Astrocyte (in vitro differentiated cells and primary cell): ENCODE measurements around the gene RNPS1.

Experiments
- EZH2 ChIP-seq: IDR thresholded peaks from 2 replicates; pipeline ENCODE4 v1.6.1; 2012; ENCODE audit warnings: mild to moderate bottlenecking, low read length, inconsistent platforms; ENCODE audit not compliant: insufficient read depth
- TF ChIP-seq, protein P1 (sequence below): IDR thresholded peaks from 2 replicates; pipeline ENCODE4 v1.5.1; 2011; ENCODE audit warnings: low read depth, mild to moderate bottlenecking, inconsistent platforms, low read length, moderate library complexity; ENCODE audit not compliant: insufficient read depth

- TF ChIP-seq, protein P1, sequence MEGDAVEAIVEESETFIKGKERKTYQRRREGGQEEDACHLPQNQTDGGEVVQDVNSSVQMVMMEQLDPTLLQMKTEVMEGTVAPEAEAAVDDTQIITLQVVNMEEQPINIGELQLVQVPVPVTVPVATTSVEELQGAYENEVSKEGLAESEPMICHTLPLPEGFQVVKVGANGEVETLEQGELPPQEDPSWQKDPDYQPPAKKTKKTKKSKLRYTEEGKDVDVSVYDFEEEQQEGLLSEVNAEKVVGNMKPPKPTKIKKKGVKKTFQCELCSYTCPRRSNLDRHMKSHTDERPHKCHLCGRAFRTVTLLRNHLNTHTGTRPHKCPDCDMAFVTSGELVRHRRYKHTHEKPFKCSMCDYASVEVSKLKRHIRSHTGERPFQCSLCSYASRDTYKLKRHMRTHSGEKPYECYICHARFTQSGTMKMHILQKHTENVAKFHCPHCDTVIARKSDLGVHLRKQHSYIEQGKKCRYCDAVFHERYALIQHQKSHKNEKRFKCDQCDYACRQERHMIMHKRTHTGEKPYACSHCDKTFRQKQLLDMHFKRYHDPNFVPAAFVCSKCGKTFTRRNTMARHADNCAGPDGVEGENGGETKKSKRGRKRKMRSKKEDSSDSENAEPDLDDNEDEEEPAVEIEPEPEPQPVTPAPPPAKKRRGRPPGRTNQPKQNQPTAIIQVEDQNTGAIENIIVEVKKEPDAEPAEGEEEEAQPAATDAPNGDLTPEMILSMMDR = no peak
- no peak for TF ChIP-seq EZH2
Observed at GRCh38 chr16:2284001-2284770, 16.3 kb upstream of the RNPS1 start.
